ENCODE data around the gene TRMT5.

GRCh38 chr14:60956202-60956601 lies 24.7 kb downstream of the TRMT5 start:
- TF ChIP-seq NFIC (IDR thresholded peaks at IDR 0.05) (no peak), MAX (IDR thresholded peaks at IDR 0.05) (no peak), YY1 (IDR thresholded peaks at IDR 0.05; ENCODE audit: low read depth) (no peak), EGR1 (IDR thresholded peaks at IDR 0.05) (no peak), EP300 (IDR thresholded peaks at IDR 0.05; ENCODE audit: borderline replicate concordance) (no peak), ZBTB7A (IDR thresholded peaks at IDR 0.05; ENCODE audit: low read depth) (no peak), TAF1 (IDR thresholded peaks at IDR 0.05; ENCODE audit: low read depth) (no peak), CEBPB (IDR thresholded peaks at IDR 0.05) (no peak), REST (IDR thresholded peaks at IDR 0.05; ENCODE audit: low read depth) (no peak)

Measured in Ishikawa (cell line).